HEK293T (cell line): ENCODE measurements around the gene LRRC4C.

Experiments
- CTCF ChIA-PET: fragments of 350-600 bp; formaldehyde crosslinking; extraction: SDS; loops from one replicate; lab custom pipeline; 2021; ENCODE audit warnings: antibody characterized with exemption, inconsistent platforms; lab: Yijun Ruan, JAX
- POLR2A ChIA-PET: fragments of 350-600 bp; formaldehyde crosslinking; extraction: SDS; loops from one replicate; lab custom pipeline; 2020; ENCODE audit warnings: antibody characterized with exemption, inconsistent platforms; lab: Yijun Ruan, JAX
- DNase-seq: peaks from one replicate; pipeline ENCODE4 v3.0.0; 2012; ENCODE audit warnings: mixed read lengths; ENCODE audit errors: extremely low spot score
- ARNT ChIP-seq: fragments of 450-650 bp; IDR thresholded peaks from 2 replicates; pipeline ENCODE4 v1.6.1; 2017; ENCODE audit warnings: mild to moderate bottlenecking
- BHLHE40 ChIP-seq: fragments of 450-650 bp; IDR thresholded peaks from 2 replicates; pipeline ENCODE4 v1.6.1; 2016; ENCODE audit warnings: mild to moderate bottlenecking, moderate library complexity, borderline replicate concordance
- CTBP1 ChIP-seq: fragments of 450-650 bp; IDR thresholded peaks from 2 replicates; pipeline ENCODE4 v1.6.1; 2016; ENCODE audit warnings: borderline replicate concordance
- ELF4 ChIP-seq: fragments of 450-650 bp; IDR thresholded peaks from 2 replicates; pipeline ENCODE4 v1.6.1; 2017; ENCODE audit warnings: antibody characterized with exemption
- FOXA1 ChIP-seq: fragments of 450-650 bp; IDR thresholded peaks from 2 replicates; pipeline ENCODE4 v1.6.1; 2016; ENCODE audit warnings: mild to moderate bottlenecking
- FOXK2 ChIP-seq: fragments of 450-650 bp; IDR thresholded peaks from 2 replicates; pipeline ENCODE4 v1.6.1; 2016; ENCODE audit warnings: mild to moderate bottlenecking
- FOXM1 ChIP-seq: fragments of 450-650 bp; IDR thresholded peaks from 2 replicates; pipeline ENCODE4 v1.6.1; 2017; ENCODE audit warnings: mild to moderate bottlenecking, borderline replicate concordance
- HDGF ChIP-seq: fragments of 450-650 bp; IDR thresholded peaks from 2 replicates; pipeline ENCODE4 v1.6.1; 2017; ENCODE audit warnings: antibody characterized with exemption, borderline replicate concordance
- L3MBTL2 ChIP-seq: fragments of 450-650 bp; conservative IDR thresholded peaks from 2 replicates; pipeline ENCODE4 v1.6.1; 2016; ENCODE audit warnings: mild to moderate bottlenecking
- LEF1 ChIP-seq: fragments of 450-650 bp; IDR thresholded peaks from 2 replicates; pipeline ENCODE4 v1.6.1; 2017; ENCODE audit warnings: mild to moderate bottlenecking, borderline replicate concordance
- NFRKB ChIP-seq: fragments of 450-650 bp; IDR thresholded peaks from 2 replicates; pipeline ENCODE4 v1.6.1; 2016; ENCODE audit warnings: mild to moderate bottlenecking, moderate library complexity
- SP1 ChIP-seq: fragments of 450-650 bp; IDR thresholded peaks from 2 replicates; pipeline ENCODE4 v1.6.1; 2017
- SUZ12 ChIP-seq: fragments of 450-650 bp; IDR thresholded peaks from 2 replicates; pipeline ENCODE4 v1.6.1; 2016; ENCODE audit warnings: mild to moderate bottlenecking
- TARDBP ChIP-seq: fragments of 450-650 bp; IDR thresholded peaks from 2 replicates; pipeline ENCODE4 v1.6.1; 2016
- ZNF384 ChIP-seq: fragments of 450-650 bp; IDR thresholded peaks from 2 replicates; pipeline ENCODE4 v1.6.1; 2016
- TF ChIP-seq, protein P1 (sequence below): fragments of 450-650 bp; IDR thresholded peaks from 2 replicates; pipeline ENCODE4 v1.6.1; 2016

The LRRC4C gene

DNA sequence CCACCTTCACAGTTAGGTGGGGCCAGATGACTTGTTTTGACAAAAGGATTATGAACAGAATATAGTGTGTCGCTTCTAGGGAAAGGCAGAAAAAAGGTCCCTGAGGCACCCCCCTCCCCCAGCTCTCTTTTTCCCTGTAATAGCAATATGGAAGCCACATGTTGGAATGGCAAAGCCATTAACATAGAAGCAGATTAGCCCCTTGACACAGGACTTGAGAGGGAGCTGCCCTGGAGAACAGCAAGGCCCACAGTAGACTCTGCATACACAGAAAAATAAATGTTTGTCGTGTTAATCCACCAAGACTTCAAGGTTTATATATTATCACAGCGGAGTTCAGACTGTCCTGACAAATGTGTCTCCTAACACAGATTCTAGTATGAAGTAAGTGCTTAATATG lies 1222.9 kb downstream of the LRRC4C start:
- ChIA-PET CTCF (no interaction called here), POLR2A (no interaction called here)
- no peak for TF ChIP-seq ZNF384
- no peak for TF ChIP-seq ELF4
- no peak for TF ChIP-seq ARNT
- TF ChIP-seq LEF1: no peak
- no peak for TF ChIP-seq HDGF
- TF ChIP-seq FOXA1: no peak
- DNase-seq: no peak

- TF ChIP-seq ARNT (no peak), FOXM1 (no peak), SUZ12 (no peak), TARDBP (no peak), FOXK2 (no peak), SP1 (no peak), ZNF384 (no peak), FOXA1 (no peak), CTBP1 (no peak), LEF1 (no peak)
- ChIA-PET CTCF (no interaction called here), POLR2A (no interaction called here)
- DNase-seq: no peak
Measured at GRCh38 chr11:40235841-40236240, 1223.6 kb downstream of the LRRC4C start.

DNA sequence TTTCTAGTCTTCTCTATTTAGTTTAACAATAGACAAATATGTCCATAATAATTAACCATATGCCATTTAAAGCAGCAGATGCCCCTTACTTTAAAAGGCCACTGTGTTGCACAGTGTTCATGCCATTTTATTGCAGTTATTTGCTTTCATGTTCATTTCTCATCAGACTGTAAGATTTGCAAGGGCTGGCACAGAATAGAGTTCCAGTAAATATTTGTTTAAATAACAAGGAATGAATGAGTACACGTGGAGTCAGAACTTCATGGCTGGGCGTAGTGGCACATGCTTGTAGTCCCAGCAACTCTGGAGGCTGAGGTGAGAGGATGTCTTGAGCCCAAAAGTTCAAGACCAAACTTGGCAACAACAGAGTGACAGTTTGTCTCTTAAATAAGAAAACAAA lies 1228.6 kb downstream of the LRRC4C start:
- DNase-seq: no peak
- POLR2A ChIA-PET: no interaction called here
- TF ChIP-seq BHLHE40 (no peak), ELF4 (no peak), NFRKB (no peak)
- CTCF ChIA-PET: no interaction called here

- no peak for TF ChIP-seq SP1
- TF ChIP-seq LEF1: no peak
- no peak for TF ChIP-seq TARDBP
- no peak for TF ChIP-seq FOXM1
- TF ChIP-seq FOXA1: no peak
- TF ChIP-seq ZNF384: no peak
- TF ChIP-seq L3MBTL2: no peak
- TF ChIP-seq HDGF: no peak
- TF ChIP-seq CTBP1: no peak
- TF ChIP-seq BHLHE40: no peak
- TF ChIP-seq, protein P1, sequence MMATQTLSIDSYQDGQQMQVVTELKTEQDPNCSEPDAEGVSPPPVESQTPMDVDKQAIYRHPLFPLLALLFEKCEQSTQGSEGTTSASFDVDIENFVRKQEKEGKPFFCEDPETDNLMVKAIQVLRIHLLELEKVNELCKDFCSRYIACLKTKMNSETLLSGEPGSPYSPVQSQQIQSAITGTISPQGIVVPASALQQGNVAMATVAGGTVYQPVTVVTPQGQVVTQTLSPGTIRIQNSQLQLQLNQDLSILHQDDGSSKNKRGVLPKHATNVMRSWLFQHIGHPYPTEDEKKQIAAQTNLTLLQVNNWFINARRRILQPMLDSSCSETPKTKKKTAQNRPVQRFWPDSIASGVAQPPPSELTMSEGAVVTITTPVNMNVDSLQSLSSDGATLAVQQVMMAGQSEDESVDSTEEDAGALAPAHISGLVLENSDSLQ: no peak
- no peak for TF ChIP-seq NFRKB
- TF ChIP-seq FOXK2: no peak
- ChIA-PET CTCF (interaction anchor here (0.8 kb wide), 1 partner anchor 65 kb away, joined by 3 read pairs; no protein-coding TSS in a partner anchor), POLR2A (interaction anchor here (0.6 kb wide), 1 partner anchor 1757 kb away, joined by 3 read pairs; no protein-coding TSS in a partner anchor)
- no peak for DNase-seq
Measured at GRCh38 chr11:40228662-40229061, 1230.8 kb downstream of the LRRC4C start.

- POLR2A ChIA-PET: no interaction called here
- CTCF ChIA-PET: no interaction called here
- TF ChIP-seq SUZ12 (no peak), CTBP1 (no peak), HDGF (no peak), FOXK2 (no peak), ZNF384 (no peak), FOXM1 (no peak), FOXA1 (no peak), ELF4 (no peak), TARDBP (no peak), LEF1 (no peak), ARNT (no peak)
- no peak for DNase-seq
Measured at GRCh38 chr11:40227730-40228129, 1231.7 kb downstream of the LRRC4C start.

DNA sequence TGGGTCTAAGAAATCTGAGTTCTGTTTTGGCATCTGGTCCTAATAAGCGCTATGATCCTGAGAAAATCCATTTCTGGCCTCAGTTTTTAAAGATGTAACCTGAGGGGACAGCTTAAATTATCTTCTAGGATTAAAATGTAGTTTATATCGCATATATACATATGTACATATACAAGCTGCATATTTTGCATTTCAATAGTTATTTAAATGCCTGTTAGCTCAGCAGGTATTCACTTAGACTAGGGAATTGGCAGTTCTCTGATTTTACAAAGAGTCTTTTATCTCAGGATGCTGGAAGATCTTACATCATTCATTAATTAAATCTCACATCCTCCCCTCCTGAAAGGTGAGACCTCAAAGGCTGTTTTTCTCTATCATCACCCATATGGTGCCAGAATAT lies 1232.8 kb downstream of the LRRC4C start:
- TF ChIP-seq TARDBP (no peak), BHLHE40 (no peak), SP1 (no peak), LEF1 (no peak), FOXK2 (no peak), ZNF384 (no peak), L3MBTL2 (no peak), ELF4 (no peak), ARNT (no peak), FOXM1 (no peak), SUZ12 (no peak), NFRKB (no peak), HDGF (no peak), CTBP1 (no peak), FOXA1 (no peak)
- TF ChIP-seq, protein P1: no peak
- POLR2A ChIA-PET: no interaction called here
- CTCF ChIA-PET: no interaction called here

GRCh38 chr11:40223596-40224330 lies 1235.7 kb downstream of the LRRC4C start:
- ChIA-PET CTCF (no interaction called here), POLR2A (no interaction called here)
- no peak for DNase-seq
- TF ChIP-seq ZNF384 (no peak), CTBP1 (no peak)

More for the DNA sequence above, 1232.8 kb downstream of the LRRC4C start:
- DNase-seq: no peak
